HepG2 (cell line): ENCODE data around the gene SLC4A7. TPM values are rescaled to one million over a fixed set of nuclear protein-coding genes. Genes with fewer than 3 reads are reported as not detected.

Experiments
- ATAC-seq: fragments of 200-7000 bp; cut with Tn5 transposase; 3 replicates; pipeline ENCODE4 v1.9.1; 2020; ENCODE audit warnings: mild to moderate bottlenecking, moderate library complexity
- BruUV-seq: library from RNA; stranded (reverse); fragments of 400-500 nt; replicated peaks from 2 replicates; lab custom pipeline; 2021; lab: Mats Ljungman, UMichigan
- CTCF ChIA-PET: fragments of 300-600 bp; formaldehyde crosslinking; extraction: SDS; loops from one replicate; lab custom pipeline; 2021; ENCODE audit warnings: low total read pairs, inconsistent platforms, low intra/inter-chr PET ratio; lab: Yijun Ruan, JAX
- POLR2A ChIA-PET: fragments of 350-600 bp; sonication (Branson Sonifier 250); formaldehyde crosslinking; loops from one replicate; lab custom pipeline; 2020; ENCODE audit warnings: antibody characterized with exemption, inconsistent platforms; lab: Yijun Ruan, JAX
- DNase-seq: peaks from one replicate; pipeline ENCODE4 v3.0.0-alpha.2; 2015; ENCODE audit warnings: low spot score
- FAIRE-seq: peaks from 3 replicates; lab custom pipeline; 2011; peaks lifted over from hg19 to GRCh38; lab: Jason Lieb, UNC
- H2AFZ ChIP-seq: one replicate; pipeline ENCODE4 v1.6.1; 2011; ENCODE audit warnings: low read length, inconsistent platforms
- H3K27ac ChIP-seq: fragments of 300-600 bp; 3 replicates; pipeline ENCODE4 v1.8.0; 2011; ENCODE audit warnings: mixed run types, mild to moderate bottlenecking, mixed read lengths, low read length, inconsistent platforms; ENCODE audit not compliant: insufficient read depth; ENCODE audit errors: extremely low read length
- H3K27me3 ChIP-seq, 2 experiments: fragments of 200-600 bp in 1 of 2; 2 replicates in 1 of 2; 3 replicates in 1 of 2; pipeline versions ENCODE4 v1.6.0 to v1.8.0; 2011; ENCODE audit warnings: low read length in 2 of 2, mild to moderate bottlenecking in 2 of 2, moderate library complexity in 2 of 2, inconsistent platforms in 1 of 2; ENCODE audit not compliant: insufficient read depth in 2 of 2, control insufficient read depth in 1 of 2
- H3K36me3 ChIP-seq, 2 experiments: fragments of 200-600 bp in 1 of 2; replicated peaks in 1 of 2; 2 replicates in 1 of 2; 3 replicates in 1 of 2; pipeline versions ENCODE4 v1.5.1 to v1.8.0; 2011; ENCODE audit warnings: low read length in 2 of 2, inconsistent platforms in 1 of 2; ENCODE audit not compliant: insufficient read depth in 2 of 2, control insufficient read depth in 1 of 2
- H3K4me1 ChIP-seq: 2 replicates; pipeline ENCODE4 v1.5.1; 2012; ENCODE audit warnings: low read length, inconsistent platforms; ENCODE audit not compliant: insufficient read depth
- H3K4me2 ChIP-seq: 2 replicates; pipeline ENCODE4 v1.6.0; 2011; ENCODE audit warnings: low read depth, low read length, inconsistent platforms
- H3K4me3 ChIP-seq, 3 experiments: fragments of 200-600 bp in 1 of 3; sonication (generic), shearing (Covaris generic) in 1 of 3; replicated peaks in 1 of 3; 2 replicates each; pipeline ENCODE4 v1.5.1; 2011 to 2016; ENCODE audit warnings: low read length in 3 of 3, inconsistent platforms in 2 of 3, low read depth in 2 of 3, mild to moderate bottlenecking in 2 of 3, control low read depth in 1 of 3, mixed read lengths in 1 of 3; ENCODE audit not compliant: insufficient read depth in 1 of 3
- H3K79me2 ChIP-seq: one replicate; pipeline ENCODE4 v1.6.1; 2011; ENCODE audit warnings: low read length, inconsistent platforms; ENCODE audit not compliant: insufficient read depth
- H3K9ac ChIP-seq: 2 replicates; pipeline ENCODE4 v1.6.0; 2011; ENCODE audit warnings: mild to moderate bottlenecking, low read depth, low read length, inconsistent platforms; ENCODE audit not compliant: insufficient read depth
- H3K9me3 ChIP-seq: 2 replicates; pipeline ENCODE4 v1.5.1; 2012; ENCODE audit warnings: mild to moderate bottlenecking, low read length
- H4K20me1 ChIP-seq: 2 replicates; pipeline ENCODE4 v1.6.0; 2011; ENCODE audit warnings: inconsistent platforms, mild to moderate bottlenecking, low read length, moderate library complexity; ENCODE audit not compliant: insufficient read depth
- AFF4 ChIP-seq: sonication (generic); formaldehyde crosslinking; IDR thresholded peaks from 2 replicates; pipeline ENCODE4 v1.4.0; 2020; ENCODE audit warnings: missing genetic modification reagents
- ATF6 ChIP-seq: sonication (generic); formaldehyde crosslinking; conservative IDR thresholded peaks from 2 replicates; pipeline ENCODE4 v1.4.0; 2020; ENCODE audit warnings: missing genetic modification reagents
- DNMT1 ChIP-seq: sonication (generic); formaldehyde crosslinking; IDR thresholded peaks from 2 replicates; pipeline ENCODE4 v1.5.1; 2020; ENCODE audit warnings: mild to moderate bottlenecking, missing genetic modification reagents
- FIP1L1 ChIP-seq: fragments of 200-400 bp; formaldehyde crosslinking; IDR thresholded peaks from 2 replicates; pipeline ENCODE4 v1.6.1; 2018; ENCODE audit warnings: low read depth, mild to moderate bottlenecking, low read length, moderate library complexity, borderline replicate concordance; ENCODE audit not compliant: insufficient read depth
- HNRNPK ChIP-seq: fragments of 200-400 bp; formaldehyde crosslinking; IDR thresholded peaks from 2 replicates; pipeline ENCODE4 v1.6.1; 2018; ENCODE audit warnings: low read length, low read depth, moderate library complexity, mild to moderate bottlenecking; ENCODE audit not compliant: poor library complexity, severe bottlenecking
- HOXA3 ChIP-seq: sonication (generic); formaldehyde crosslinking; IDR thresholded peaks from 2 replicates; pipeline ENCODE4 v1.5.0; 2020; ENCODE audit warnings: missing genetic modification reagents
- KDM4B ChIP-seq: sonication (generic); formaldehyde crosslinking; IDR thresholded peaks from 2 replicates; pipeline ENCODE4 v1.4.0; 2020; ENCODE audit warnings: missing genetic modification reagents
- NFKB2 ChIP-seq: sonication (generic); formaldehyde crosslinking; IDR thresholded peaks from 2 replicates; pipeline ENCODE4 v1.4.0; 2020; ENCODE audit warnings: missing genetic modification reagents, borderline replicate concordance
- SKI ChIP-seq: fragments of 450-650 bp; IDR thresholded peaks from one replicate; pipeline ENCODE4 v1.6.1; 2018; ENCODE audit warnings: mild to moderate bottlenecking; ENCODE audit not compliant: partially characterized antibody
- ZNF547 ChIP-seq: sonication (generic); formaldehyde crosslinking; IDR thresholded peaks from 2 replicates; pipeline ENCODE4 v1.5.1; 2020; ENCODE audit warnings: mild to moderate bottlenecking, missing genetic modification reagents
- ZNF790 ChIP-seq: sonication (generic); formaldehyde crosslinking; IDR thresholded peaks from 2 replicates; pipeline ENCODE4 v1.8.0; 2022; ENCODE audit warnings: missing genetic modification reagents, mild to moderate bottlenecking, borderline replicate concordance
- WGBS: methylation state at CpG from one replicate; pipeline ENCODE4 v1.1.6; 2017; ENCODE audit warnings: low lambda C conversion rate; 5-methylcytosine and 5-hydroxymethylcytosine counted together
- in situ Hi-C: cut with HindIII; loops from 2 replicates; pipeline ENCODE4 v1.10.0; 2017; ENCODE audit warnings: low pct_unique_long_range_greater_than_20kb; ENCODE audit not compliant: extremely low pct_ligation_motif_present
- intact Hi-C: fragments of 100-400 bp; cut with micrococcal nuclease; formaldehyde crosslinking; loops from one replicate; pipeline ENCODE4 v1.10.0; 2022; ENCODE audit not compliant: unreplicated experiment
- polyA plus RNA-seq, 8 experiments: library from polyadenylated mRNA; depleted of rRNA in 3 of 8; stranded (reverse) in 7 of 8; unstranded in 1 of 8; fragments of >200 nt; fragmentation: Illumina TruSeq in 4 of 8; extraction: Trizol in 4 of 8; gene quantifications; 2 replicates each; pipeline versions ENCODE4 v1.2.1 to v1.2.3, GENCODE V29; 2011 to 2016; ENCODE audit warnings: low read depth in 4 of 8, missing spikeins in 1 of 8, mixed read lengths in 1 of 8; ENCODE audit not compliant: insufficient read depth in 1 of 8
- total RNA-seq, 5 experiments: library from RNA; depleted of rRNA; stranded (reverse); fragments of >200 nt; fragmentation: Illumina TruSeq; extraction: Trizol; gene quantifications; 2 replicates each; pipeline ENCODE4 v1.2.3, GENCODE V29; 2016; ENCODE audit warnings: low read depth in 1 of 5

Gene SLC4A7
- total and polyA plus RNA-seq, 2 of the 13 experiments (the other 11 are each of a cell fraction or from before 2014, with no cell fraction given): 16.4 to 43.8 TPM

GRCh38 chr3:27528791-27529190 is 44.6 kb upstream of the SLC4A7 start:
- Histone ChIP-seq H3K4me1 (peaks cover 46% of the 10 kb centered on the region), H3K9me3 (no peaks in the 10 kb centered on the region), H3K4me2 (no peak overlapping the region), H2AFZ (no peak overlapping the region), H3K79me2 (no peaks in the 10 kb centered on the region), H3K36me3 (no peaks in the 10 kb centered on the region), H4K20me1 (no peaks in the 10 kb centered on the region), H3K4me3 (no peak overlapping the region), H3K9ac (no peak overlapping the region), H3K27me3 (no peaks in the 10 kb centered on the region), H3K27ac (no peak overlapping the region)
- POLR2A ChIA-PET: no interaction called here
- intact Hi-C loops: no loop called here
- no peak for ATAC-seq
- CTCF ChIA-PET: no interaction called here
- in situ Hi-C loops: no loop called here
- DNase-seq: no peak
- TF ChIP-seq HOXA3 (CRISPR knock-in tag) (no peak), SKI (no peak), HNRNPK (no peak), NFKB2 (CRISPR knock-in tag) (no peak), ZNF790 (CRISPR knock-in tag) (no peak), ZNF547 (no peak), DNMT1 (CRISPR knock-in tag) (no peak), KDM4B (no peak)
- FAIRE-seq: no peak
- no TSS peak for BruUV-seq

GRCh38 chr3:27526614-27527315 is 42.6 kb upstream of the SLC4A7 start:
- H3K79me2 ChIP-seq: no peaks in the 10 kb centered on the region
- ATAC-seq (no peak), DNase-seq (no peak), FAIRE-seq (no peak)
- in situ Hi-C loops (no loop called here), intact Hi-C loops (no loop called here)
- H3K36me3 ChIP-seq: no peaks in the 10 kb centered on the region
- WGBS: 92% methylated on average over 6 of the region's 6 CpGs
- no peak overlapping the region for H3K4me3 ChIP-seq
- no peak for TF ChIP-seq FIP1L1
- no peak for TF ChIP-seq ATF6 (CRISPR knock-in tag)
- no peak for TF ChIP-seq AFF4 (CRISPR knock-in tag)
- H4K20me1 ChIP-seq: no peaks in the 10 kb centered on the region
- H3K27ac ChIP-seq: no peak overlapping the region
- H3K9ac ChIP-seq: no peak overlapping the region
- peaks cover 30% of the 10 kb centered on the region for H3K4me1 ChIP-seq
- H3K9me3 ChIP-seq: no peaks in the 10 kb centered on the region
- CTCF ChIA-PET: no interaction called here
- POLR2A ChIA-PET: no interaction called here
- H2AFZ ChIP-seq: no peak overlapping the region
- no peak overlapping the region for H3K4me2 ChIP-seq
- no TSS peak for BruUV-seq
- H3K27me3 ChIP-seq: no peaks in the 10 kb centered on the region
